NCI-H82 treated with DMSO at 0.1 percent for 48 hours (cell line): ENCODE results near the gene CMTM3.
"Not testable (repeated sequence)": the region's sequence is repeated elsewhere in the genome, so short reads cannot be mapped to it uniquely, and the experiment has no call there.

Experiments used
- DNase-seq: peaks from one replicate; lab custom pipeline; 2025; ENCODE audit not compliant: unreplicated experiment; lab: John Stamatoyannopoulos, UW

The CMTM3 gene

GRCh38 chr16:66581246-66581952 is 23.1 kb upstream of the CMTM3 start:
- DNase-seq: no peak

DNA sequence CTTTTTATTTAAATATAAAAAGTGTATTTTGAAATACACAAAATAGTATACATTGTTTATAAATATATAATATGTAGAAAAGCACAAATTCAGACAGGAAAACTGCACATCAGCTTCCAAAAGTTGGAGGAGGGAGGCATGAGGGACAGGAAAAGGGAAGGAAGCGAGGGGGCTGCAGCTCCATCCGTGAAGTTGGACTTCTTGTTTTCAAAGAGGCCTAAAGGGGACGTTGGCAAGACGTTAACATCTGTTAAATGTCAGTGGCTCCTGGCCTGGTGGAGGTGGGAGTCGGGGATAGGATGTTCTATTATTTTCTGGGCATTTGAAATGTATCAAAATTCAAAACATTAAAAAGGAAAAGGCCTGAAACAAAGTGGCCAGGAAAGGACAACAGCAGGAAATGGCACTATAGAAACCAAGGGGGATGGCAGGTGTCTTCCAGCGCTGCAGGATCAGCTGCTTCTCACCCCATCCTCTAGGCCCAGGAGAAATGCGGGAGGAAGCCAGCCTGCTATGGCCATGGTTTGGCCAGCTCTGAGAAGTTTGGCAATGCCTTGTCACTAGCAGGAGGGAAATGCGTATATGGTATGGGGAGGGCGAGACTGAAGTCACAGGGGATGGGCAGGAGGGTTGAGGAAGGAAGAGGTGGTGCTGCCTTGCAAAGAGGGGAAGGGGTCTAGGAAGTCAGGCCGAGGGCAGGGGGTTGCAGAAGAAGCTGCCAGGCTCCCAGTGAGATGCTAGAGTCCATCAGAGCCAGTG is 18.8 kb upstream of the CMTM3 start:
- no peak for DNase-seq

DNA sequence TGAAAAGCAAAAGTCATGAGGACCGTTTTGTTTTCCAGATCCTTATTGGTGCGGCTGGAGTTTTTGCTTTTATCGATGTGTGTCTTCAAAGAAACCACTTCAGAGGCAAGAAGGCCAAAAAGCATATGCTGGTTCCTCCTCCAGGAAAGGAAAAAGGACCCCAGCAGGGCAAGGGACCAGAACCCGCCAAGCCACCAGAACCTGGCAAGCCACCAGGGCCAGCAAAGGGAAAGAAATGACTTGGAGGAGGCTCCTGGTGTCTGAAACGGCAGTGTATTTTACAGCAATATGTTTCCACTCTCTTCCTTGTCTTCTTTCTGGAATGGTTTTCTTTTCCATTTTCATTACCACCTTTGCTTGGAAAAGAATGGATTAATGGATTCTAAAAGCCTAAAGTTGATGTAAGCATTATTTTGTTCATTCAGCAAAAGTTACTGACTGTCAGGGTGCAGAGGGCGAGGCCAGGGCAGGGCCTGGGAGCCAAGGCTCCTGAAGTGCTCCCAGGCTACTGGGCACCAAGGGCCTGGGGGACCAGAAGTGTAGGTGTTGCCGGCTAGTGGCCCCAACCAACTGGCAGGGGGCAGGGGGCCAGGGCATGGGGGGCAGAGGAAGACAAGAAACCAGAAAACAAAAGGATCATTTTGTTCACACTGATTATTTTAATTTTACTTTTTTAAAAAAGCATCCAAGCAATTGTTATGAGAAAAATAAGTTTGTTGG is 16.5 kb upstream of the CMTM3 start:
- DNase-seq: no peak

- no peak for DNase-seq
These were observed 15.4 kb upstream of the CMTM3 start for GRCh38 chr16:66588981-66589713.

GRCh38 chr16:66590322-66590721 is 14.2 kb upstream of the CMTM3 start:
- DNase-seq: no peak

- DNase-seq: no peak
These were observed 13.5 kb upstream of the CMTM3 start for GRCh38 chr16:66591018-66591417.

GRCh38 chr16:66592241-66592640 is 12.3 kb upstream of the CMTM3 start:
- DNase-seq: no peak

GRCh38 chr16:66592814-66593213 is 11.7 kb upstream of the CMTM3 start:
- DNase-seq: no peak

DNA sequence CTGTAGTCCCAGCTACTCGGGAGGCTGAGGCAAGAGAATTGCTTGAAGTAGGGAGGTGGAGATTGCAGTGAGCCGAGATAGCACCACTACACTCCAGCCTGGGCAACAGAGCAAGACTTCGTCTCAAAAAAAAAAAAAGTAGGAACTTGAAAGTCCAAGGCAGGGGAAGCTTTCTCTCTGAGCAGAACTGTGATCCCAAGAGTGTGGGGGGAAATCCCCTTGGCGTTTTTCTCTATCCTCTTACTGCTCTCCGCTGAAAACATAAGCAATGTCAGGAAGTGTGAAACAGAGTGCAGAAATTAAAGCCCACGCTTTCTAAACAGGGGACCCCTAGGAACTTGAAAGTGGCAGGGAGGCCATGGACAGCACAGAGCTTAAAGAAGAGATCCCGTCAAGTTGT is 9.8 kb upstream of the CMTM3 start:
- no peak for DNase-seq

DNA sequence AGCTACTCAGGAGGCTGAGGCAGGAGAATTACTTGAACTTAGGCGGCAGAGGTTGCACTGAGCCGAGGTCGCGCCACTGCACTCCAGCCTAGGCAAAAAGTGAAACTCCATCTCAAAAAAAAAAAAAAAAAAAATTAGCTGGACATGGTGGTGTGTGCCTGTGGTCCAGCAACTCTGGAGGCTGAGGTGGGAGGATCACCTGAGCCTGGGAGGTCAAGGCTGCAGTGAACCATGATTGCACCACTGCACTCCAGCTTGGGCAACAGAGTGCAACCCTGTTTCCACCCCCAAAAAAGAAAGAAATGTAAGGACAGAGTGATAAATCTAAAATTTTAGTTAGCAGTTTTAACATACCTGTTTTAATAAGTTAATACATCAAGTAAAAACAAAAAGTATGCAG is 7.9 kb upstream of the CMTM3 start:
- DNase-seq: not testable (repeated sequence)

DNA sequence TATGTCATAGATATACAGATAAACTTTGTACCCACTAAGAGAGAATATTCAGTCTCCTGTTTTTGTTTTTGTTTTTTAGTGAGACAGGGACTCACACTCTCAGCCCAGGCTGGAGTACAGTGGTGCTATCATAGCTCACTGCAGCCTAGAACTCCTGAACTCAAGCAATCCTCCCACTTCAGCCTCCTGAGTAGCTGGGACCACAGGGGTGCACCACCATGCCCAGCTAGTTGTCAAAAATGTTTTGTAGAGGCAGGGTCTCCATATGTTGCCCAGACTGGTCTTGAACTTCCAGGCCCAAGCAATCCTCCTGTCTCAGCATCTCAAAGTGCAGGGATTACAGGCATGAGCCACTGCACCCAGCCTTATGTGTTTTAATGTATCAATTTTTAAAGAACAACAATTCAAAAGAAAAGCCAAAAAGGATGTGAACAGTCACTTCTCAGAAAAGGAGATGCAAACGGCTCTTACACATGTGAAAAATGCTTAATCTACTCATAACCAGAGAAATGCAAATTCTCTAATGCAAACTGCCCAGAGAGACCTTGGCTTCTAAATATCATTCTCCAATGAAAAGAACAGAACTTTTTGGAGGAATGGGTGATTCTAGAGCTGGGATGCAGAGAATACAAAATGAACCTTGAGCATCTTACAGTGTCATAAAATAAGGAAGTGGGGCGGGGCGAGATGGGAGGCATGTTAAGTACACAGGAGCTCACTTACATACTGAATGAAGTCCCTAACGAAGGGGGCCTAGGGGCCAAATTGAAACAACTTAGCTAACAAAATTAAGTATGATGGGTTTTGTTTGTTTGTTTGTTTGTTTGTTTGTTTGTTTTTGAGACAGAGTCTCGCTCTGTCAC is 7.3 kb upstream of the CMTM3 start:
- no peak for DNase-seq

GRCh38 chr16:66598111-66598510 is 6.4 kb upstream of the CMTM3 start:
- DNase-seq: no peak

DNA sequence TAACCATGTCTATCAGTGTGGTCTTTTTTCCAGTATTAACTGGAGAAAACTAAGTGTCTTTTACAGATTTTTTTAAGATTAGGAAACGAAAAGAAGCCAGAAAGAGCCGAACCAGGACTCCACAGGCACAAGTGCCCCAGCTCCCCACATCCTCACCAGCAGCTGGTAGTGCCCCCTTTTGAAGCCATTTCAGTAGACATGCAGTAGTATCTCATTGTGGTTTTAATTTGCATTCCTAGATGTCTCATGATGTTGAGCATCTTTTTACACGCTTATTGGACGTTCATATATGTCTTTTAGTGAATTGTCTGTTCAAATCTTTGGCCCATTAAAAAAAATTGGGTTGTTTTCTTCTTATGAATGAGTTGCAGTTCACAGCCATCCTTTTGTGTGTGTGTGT is 4.8 kb upstream of the CMTM3 start:
- DNase-seq: no peak

- DNase-seq: no peak
These were observed 4.0 kb upstream of the CMTM3 start for GRCh38 chr16:66600477-66600876.

DNA sequence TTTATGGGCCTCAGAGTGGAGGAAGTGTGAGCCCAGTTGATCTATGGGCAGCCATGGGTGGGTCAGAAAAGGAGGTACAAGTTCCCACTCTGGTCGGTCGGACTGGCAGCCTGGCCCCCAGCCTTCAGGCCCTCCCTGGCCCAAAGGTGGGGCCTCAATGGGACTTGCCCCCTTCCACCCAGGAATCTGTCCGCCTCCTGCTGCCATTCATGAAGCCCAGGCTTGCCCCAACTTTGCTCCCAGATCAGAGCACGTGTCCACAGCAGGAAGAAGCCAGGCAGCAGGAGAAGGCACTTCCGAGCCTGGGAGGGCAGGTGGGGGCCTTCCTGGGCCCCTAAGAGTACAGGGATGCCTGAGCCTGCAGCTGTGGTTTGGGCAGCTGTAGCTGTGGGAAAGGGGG is 3.0 kb upstream of the CMTM3 start:
- no peak for DNase-seq

- DNase-seq: no peak
These were observed 748 bp upstream of the CMTM3 start for GRCh38 chr16:66603537-66604375.

- DNase-seq: no peak
These were observed 874 bp downstream of the CMTM3 start for GRCh38 chr16:66605177-66605978.

DNA sequence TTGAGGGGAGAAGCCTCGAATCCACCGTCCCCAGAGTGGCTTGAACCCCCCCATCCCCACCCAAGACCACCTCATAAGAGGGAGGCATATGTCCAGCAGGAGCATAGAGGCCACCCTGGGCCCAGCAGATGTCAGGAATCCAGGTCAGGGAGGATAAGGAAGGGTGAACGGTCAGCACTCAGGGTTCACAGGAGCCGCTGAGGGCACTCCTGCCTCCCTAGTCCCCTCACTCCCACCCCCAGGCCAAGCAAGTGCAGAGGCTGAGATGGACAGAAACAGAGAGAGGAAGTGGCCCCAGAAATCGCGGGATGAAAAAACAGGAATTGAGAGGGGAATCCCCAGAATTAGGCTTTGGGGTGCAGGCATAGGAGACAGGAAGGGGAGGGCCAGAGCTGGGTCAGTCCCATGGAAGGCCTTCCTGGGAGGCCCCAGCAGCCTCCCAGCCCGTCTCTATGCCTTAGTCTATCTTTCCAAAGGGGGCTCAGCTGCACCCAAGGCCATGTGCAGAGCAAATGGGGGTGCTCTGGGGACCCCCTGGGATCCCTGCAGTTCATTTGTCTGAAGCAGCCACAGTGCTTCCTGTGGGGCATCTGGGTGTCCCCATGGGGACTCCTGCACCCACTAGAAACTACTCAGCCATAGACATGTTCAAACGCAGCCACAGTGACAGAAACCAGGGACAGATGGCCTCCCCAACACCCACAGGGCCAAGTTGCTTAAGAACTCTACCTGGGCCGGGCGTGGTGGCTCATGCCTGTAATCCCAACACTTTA is 1.7 kb downstream of the CMTM3 start:
- no peak for DNase-seq
